BJ (cell line): ENCODE measurements around the gene ETV4. TPM values are rescaled to one million over a fixed set of nuclear protein-coding genes. Genes with fewer than 3 reads are reported as not detected.

ENCODE experiments used
- CTCF ChIA-PET: fragments of 350-600 bp; formaldehyde crosslinking; extraction: SDS; loops from one replicate; lab custom pipeline; 2021; ENCODE audit warnings: antibody characterized with exemption, inconsistent platforms; lab: Yijun Ruan, JAX
- POLR2A ChIA-PET: fragments of 300-600 bp; sonication (Branson Sonifier 250); formaldehyde crosslinking; extraction: SDS; loops from one replicate; lab custom pipeline; 2021; ENCODE audit warnings: antibody characterized with exemption; lab: Charles Lee
- DNase-seq: peaks from one replicate; pipeline ENCODE4 v3.0.0-alpha.2; 2011; ENCODE audit warnings: low read depth
- H3K27me3 ChIP-seq: 2 replicates; pipeline ENCODE4 v1.6.0; 2011; ENCODE audit warnings: low read length; ENCODE audit not compliant: control insufficient read depth, insufficient read depth
- H3K36me3 ChIP-seq: 2 replicates; pipeline ENCODE4 v1.5.1; 2011; ENCODE audit warnings: low read length; ENCODE audit not compliant: control insufficient read depth, insufficient read depth
- H3K4me3 ChIP-seq: 2 replicates; pipeline ENCODE4 v1.5.1; 2011; ENCODE audit warnings: low read depth, mild to moderate bottlenecking, control low read depth, low read length
- polyA plus RNA-seq: library from polyadenylated mRNA; depleted of rRNA; stranded (reverse); fragments of >200 nt; gene quantifications from 2 replicates; pipeline ENCODE4 v1.2.3, GENCODE V29; 2011
- TF ChIP-seq, protein P1 (sequence below): IDR thresholded peaks from 2 replicates; pipeline ENCODE4 v1.5.1; 2011; ENCODE audit warnings: low read depth, mild to moderate bottlenecking, control low read depth, inconsistent platforms, low read length, moderate library complexity; ENCODE audit not compliant: insufficient read depth

The ETV4 gene
- polyA plus RNA-seq, 1 experiment: 6.6 TPM

DNA sequence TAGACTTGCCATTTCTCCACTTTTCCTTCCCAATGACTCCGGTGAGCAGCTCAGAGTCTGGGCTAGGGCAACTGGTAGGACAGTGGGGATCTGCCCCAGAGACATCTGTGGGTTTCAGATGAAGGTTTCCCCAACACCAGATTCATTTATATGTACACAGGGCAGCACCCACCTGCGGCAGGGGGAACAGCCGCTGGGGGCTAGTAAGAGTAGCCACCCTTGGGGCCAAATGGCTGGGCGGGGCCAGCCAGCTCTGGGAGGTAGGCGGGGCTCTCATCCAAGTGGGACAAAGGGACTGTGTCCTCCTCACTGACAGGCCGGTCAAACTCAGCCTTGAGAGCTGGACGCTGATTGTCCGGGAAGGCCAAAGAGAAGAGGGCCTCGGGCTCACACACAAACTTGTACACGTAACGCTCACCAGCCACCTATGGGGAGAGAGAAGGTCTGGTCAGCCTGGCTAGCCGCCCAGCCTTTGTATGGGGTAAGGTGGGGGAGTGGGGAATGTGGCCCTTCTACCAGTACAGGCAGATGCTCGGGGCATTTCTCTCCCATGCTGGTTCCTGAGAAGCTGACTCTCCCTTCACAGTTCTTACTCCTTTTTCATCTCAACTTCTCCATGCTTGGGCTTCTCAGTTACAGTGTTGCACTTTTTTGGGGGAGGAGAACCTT, 17.7 kb downstream of the ETV4 start:
- no peaks in the 10 kb centered on the region for H3K27me3 ChIP-seq
- DNase-seq: no peak
- ChIA-PET CTCF (interaction anchor here (0.6 to 2.6 kb wide), 5 partner anchors 8 to 145 kb away, joined by 3 to 9 read pairs (median 5); no protein-coding TSS in a partner anchor), POLR2A (no interaction called here)
- TF ChIP-seq, protein P1, sequence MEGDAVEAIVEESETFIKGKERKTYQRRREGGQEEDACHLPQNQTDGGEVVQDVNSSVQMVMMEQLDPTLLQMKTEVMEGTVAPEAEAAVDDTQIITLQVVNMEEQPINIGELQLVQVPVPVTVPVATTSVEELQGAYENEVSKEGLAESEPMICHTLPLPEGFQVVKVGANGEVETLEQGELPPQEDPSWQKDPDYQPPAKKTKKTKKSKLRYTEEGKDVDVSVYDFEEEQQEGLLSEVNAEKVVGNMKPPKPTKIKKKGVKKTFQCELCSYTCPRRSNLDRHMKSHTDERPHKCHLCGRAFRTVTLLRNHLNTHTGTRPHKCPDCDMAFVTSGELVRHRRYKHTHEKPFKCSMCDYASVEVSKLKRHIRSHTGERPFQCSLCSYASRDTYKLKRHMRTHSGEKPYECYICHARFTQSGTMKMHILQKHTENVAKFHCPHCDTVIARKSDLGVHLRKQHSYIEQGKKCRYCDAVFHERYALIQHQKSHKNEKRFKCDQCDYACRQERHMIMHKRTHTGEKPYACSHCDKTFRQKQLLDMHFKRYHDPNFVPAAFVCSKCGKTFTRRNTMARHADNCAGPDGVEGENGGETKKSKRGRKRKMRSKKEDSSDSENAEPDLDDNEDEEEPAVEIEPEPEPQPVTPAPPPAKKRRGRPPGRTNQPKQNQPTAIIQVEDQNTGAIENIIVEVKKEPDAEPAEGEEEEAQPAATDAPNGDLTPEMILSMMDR: no peak
- H3K4me3 ChIP-seq: no peak overlapping the region
- H3K36me3 ChIP-seq: peaks cover 19% of the 10 kb centered on the region

DNA sequence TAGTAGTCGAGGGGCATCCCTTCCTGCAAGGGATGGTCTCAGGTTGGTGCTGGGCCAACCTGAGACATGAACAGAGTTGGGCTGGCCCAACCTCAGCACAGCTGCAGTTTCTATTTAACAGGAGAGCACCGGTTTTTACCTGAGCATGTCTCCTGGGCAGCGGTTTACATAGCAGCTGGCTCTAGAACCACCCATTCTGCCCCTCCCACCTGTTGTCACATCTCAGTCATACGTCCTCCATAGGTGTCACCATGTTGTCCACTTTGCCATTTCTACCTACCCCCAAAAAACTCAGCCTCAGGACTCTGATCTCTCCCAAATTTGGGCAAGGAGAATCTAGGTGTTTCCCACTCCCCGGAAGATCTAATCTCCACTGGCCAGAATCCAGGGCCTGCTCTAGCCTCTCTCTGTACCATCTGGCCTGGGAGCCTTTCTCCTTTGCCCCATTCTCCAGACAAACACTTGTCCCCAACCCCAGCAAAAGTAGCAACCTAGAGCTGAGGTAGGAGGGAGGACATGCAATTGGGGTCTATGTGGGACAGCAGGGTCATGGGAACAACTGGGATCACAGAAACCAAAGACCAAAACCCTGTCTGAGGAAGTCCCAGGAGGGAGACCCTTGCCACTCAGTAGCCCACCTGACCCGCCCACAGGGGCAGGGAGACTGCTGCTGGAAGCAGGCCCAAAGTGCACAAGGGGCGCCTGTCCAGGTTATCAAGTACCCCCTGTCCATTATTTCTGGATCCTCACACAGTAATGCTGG, 19.1 kb downstream of the ETV4 start:
- Histone ChIP-seq H3K36me3 (peaks cover 21% of the 10 kb centered on the region), H3K4me3 (no peak overlapping the region), H3K27me3 (no peaks in the 10 kb centered on the region)
- CTCF ChIA-PET: interaction anchor here (0.7 to 4.5 kb wide), 6 partner anchors 9 to 147 kb away, joined by 3 to 42 read pairs (median 6); partner anchors contain the start of gene DHX8
- TF ChIP-seq, protein P1: no peak
- POLR2A ChIA-PET: no interaction called here
- DNase-seq: no peak

DNA sequence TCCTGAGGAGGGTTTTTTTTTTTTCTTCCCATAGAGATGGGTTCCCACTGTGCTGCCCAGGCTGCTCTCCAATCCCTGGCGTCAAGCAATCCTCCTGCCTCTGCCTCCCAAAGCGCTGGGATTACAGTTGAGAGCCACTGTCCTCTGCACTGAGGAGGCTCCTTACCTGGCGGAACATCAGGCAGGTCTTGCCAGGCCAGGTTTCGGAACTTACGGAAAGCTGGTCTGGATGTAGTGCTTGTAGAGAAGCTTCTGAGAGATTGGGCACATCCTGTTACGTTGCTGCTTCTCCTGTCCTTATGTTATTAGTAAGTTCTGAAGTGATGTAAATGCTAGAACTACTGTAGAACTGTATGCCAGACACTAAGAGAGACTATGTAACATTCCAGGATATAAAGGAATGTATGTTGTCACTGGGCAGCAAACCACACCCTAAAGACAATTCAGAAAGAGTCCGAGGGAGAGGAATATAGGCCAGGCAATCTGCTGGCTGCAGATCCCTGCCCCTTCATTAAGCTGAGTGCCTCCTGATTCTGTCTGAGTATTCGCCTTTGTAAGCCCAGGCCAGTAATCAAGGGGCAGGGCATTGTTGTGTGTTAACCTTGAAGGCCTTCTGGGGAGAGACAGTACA, 21.1 kb downstream of the ETV4 start:
- no peaks in the 10 kb centered on the region for H3K27me3 ChIP-seq
- H3K4me3 ChIP-seq: no peak overlapping the region
- ChIA-PET POLR2A (no interaction called here), CTCF (interaction anchor here (2.1 to 4.5 kb wide), 2 partner anchors 52 to 149 kb away, joined by 8 to 42 read pairs; no protein-coding TSS in a partner anchor)
- DNase-seq: no peak
- TF ChIP-seq, protein P1: no peak
- peaks cover 33% of the 10 kb centered on the region for H3K36me3 ChIP-seq

DNA sequence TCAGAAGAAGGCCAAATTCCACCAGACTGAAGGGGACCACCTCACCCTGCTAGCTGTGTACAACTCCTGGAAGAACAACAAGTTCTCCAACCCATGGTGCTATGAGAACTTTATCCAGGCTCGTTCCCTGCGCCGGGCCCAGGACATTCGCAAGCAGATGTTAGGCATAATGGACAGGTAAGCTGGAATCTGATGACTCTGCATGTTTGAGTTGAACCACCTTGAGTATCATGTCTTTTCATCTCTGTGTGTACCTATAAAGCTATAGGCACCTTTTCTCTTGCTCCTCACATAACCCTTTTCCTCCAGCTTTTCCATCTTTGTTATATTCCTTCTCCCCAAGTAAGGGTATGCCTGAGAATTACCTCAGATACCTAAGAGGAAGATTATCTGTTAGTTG, 24.8 kb downstream of the ETV4 start:
- Histone ChIP-seq H3K36me3 (peaks cover 33% of the 10 kb centered on the region), H3K27me3 (no peaks in the 10 kb centered on the region), H3K4me3 (no peak overlapping the region)
- CTCF ChIA-PET: interaction anchor here (0.9 to 3.6 kb wide), 7 partner anchors 22 to 239 kb away, joined by 3 to 40 read pairs (median 4); no protein-coding TSS in a partner anchor
- TF ChIP-seq, protein P1: no peak
- POLR2A ChIA-PET: no interaction called here
- no peak for DNase-seq
